IMR-90 (cell line): Measurements from ENCODE around the gene TPM2.

Source experiments
- CEBPB ChIP-seq: IDR thresholded peaks from 2 replicates; pipeline ENCODE4 v1.6.1; 2012; ENCODE audit warnings: low read depth, low read length, improper control_type of control experiment
- CTCF ChIP-seq: conservative IDR thresholded peaks from 2 replicates; pipeline ENCODE4 v1.5.1; 2012; ENCODE audit warnings: mild to moderate bottlenecking, low read depth, low read length, improper control_type of control experiment
- RFX5 ChIP-seq: IDR thresholded peaks from 2 replicates; pipeline ENCODE4 v1.8.0; 2012; ENCODE audit warnings: low read depth, mild to moderate bottlenecking, low read length, moderate library complexity

GRCh38 chr9:35635730-35636129, 54.0 kb downstream of the TPM2 start:
- TF ChIP-seq CTCF = no peak
- no peak for TF ChIP-seq RFX5
- TF ChIP-seq CEBPB = no peak
